Transverse colon (tissue), 3 donors: Measurements from ENCODE around the gene GRIA3.

Experiments
- EP300 ChIP-seq: sonication (generic); formaldehyde crosslinking; IDR thresholded peaks from one replicate; pipeline ENCODE4 v1.6.1; 2017; ENCODE audit warnings: antibody characterized with exemption, low read depth
- POLR2A ChIP-seq: fragments of 450-650 bp; IDR thresholded peaks from one replicate; pipeline ENCODE4 v1.6.1; 2016; ENCODE audit warnings: antibody characterized with exemption, mild to moderate bottlenecking, moderate library complexity
- TF ChIP-seq, protein P1 (sequence below), 5 experiments: fragments of 200-600 bp in 3 of 5; fragments of 450-650 bp in 2 of 5; sonication (generic) in 3 of 5; IDR thresholded peaks; 1 replicate in 2 of 5; 2 replicates in 3 of 5; pipeline ENCODE4 v1.5.1; 2016 to 2017; ENCODE audit warnings: antibody characterized with exemption in 5 of 5, inconsistent platforms in 3 of 5, mild to moderate bottlenecking in 2 of 5, moderate library complexity in 1 of 5

GRCh38 chrX:123272630-123273029, 88.6 kb downstream of the GRIA3 start:
- TF ChIP-seq EP300 (no peak), POLR2A (no peak)
- TF ChIP-seq, protein P1, sequence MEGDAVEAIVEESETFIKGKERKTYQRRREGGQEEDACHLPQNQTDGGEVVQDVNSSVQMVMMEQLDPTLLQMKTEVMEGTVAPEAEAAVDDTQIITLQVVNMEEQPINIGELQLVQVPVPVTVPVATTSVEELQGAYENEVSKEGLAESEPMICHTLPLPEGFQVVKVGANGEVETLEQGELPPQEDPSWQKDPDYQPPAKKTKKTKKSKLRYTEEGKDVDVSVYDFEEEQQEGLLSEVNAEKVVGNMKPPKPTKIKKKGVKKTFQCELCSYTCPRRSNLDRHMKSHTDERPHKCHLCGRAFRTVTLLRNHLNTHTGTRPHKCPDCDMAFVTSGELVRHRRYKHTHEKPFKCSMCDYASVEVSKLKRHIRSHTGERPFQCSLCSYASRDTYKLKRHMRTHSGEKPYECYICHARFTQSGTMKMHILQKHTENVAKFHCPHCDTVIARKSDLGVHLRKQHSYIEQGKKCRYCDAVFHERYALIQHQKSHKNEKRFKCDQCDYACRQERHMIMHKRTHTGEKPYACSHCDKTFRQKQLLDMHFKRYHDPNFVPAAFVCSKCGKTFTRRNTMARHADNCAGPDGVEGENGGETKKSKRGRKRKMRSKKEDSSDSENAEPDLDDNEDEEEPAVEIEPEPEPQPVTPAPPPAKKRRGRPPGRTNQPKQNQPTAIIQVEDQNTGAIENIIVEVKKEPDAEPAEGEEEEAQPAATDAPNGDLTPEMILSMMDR (IDR thresholded peaks at IDR 0.05): no peak
